Measurements from ENCODE around the gene TRMT44. TPM values are rescaled to one million over a fixed set of nuclear protein-coding genes. Genes with fewer than 3 reads are reported as not detected.
A peak's percentile ranks its signal among the peaks of the same experiment; 100 is the strongest.

The TRMT44 gene
- total and polyA plus RNA-seq, 5 donors: 7.6 to 12.9 (median 12.2) TPM

DNA sequence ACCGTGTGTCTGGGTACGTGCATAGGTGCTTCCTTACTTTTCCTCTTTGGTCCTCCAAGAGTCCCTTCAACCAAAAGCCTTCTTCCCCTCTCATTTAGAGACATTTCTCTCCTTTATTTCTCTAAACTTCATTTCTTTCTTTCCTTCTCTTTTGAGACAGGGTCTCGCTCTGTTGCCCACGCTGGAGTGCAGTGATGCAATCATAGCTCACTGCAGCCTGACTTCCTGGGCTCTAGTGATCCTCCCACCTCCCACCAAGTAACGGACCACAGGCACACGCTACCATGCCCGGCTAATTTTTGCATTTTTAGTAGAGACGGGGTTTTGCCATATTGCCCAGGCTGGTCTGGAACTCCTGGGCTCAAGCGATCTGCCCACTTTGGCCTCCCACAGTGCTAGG is 42.2 kb upstream of the TRMT44 start:
- no peaks in the 10 kb centered on the region for H3K27me3 ChIP-seq (ENCODE audit: control insufficient read depth, insufficient read depth)
- H3K4me3 ChIP-seq (ENCODE audit: low read length): no peak overlapping the region
- H3K4me1 ChIP-seq (ENCODE audit: control insufficient read depth, insufficient read depth, low read length): peaks cover 11% of the 10 kb centered on the region
- H3K27ac ChIP-seq (ENCODE audit: low read length): no peak overlapping the region
- H3K9me3 ChIP-seq (ENCODE audit: control insufficient read depth, low read length): no peaks in the 10 kb centered on the region
- WGBS: 90% methylated on average over 9 of the region's 9 CpGs
- no peak for ATAC-seq
- no peak for DNase-seq
- intact Hi-C loops (cut with DNase I): loop anchor here in 2 of 4 donors (5.0 to 10.0 kb wide), 3 partner anchors 54 to 156 kb away; no protein-coding TSS in a partner anchor

DNA sequence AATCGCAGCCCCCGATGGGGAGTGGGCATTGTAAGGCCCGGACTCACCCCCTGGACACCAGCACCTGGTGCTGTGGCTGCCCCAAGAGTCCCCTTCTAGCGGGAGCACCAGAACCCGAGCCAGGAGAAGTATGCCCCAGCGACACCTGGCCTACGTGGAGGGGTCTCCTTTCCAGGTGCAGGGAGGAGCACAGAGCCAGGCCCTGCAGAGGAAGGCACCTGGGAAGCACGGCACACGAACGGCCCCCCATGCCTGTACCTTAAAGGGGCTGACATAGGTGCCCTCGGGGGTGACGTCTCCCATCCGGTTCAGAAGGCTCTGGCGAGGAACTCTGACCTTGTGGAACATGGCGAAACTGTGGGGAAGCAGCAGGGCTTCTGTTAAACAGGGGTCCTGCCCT is 41.3 kb upstream of the TRMT44 start:
- Histone ChIP-seq H3K9me3 (ENCODE audit: control insufficient read depth, low read length) (no peaks in the 10 kb centered on the region), H3K4me3 (ENCODE audit: low read length) (no peak overlapping the region), H3K27ac (ENCODE audit: low read length) (no peak overlapping the region), H3K4me1 (ENCODE audit: control insufficient read depth, insufficient read depth, low read length) (peaks cover 10% of the 10 kb centered on the region), H3K27me3 (ENCODE audit: control insufficient read depth, insufficient read depth) (no peaks in the 10 kb centered on the region)
- 87% methylated on average over 15 of the region's 15 CpGs for WGBS
- DNase-seq (peak in 1 of 3 donors; percentile 29), ATAC-seq (no peak)
- intact Hi-C loops (cut with DNase I): loop anchor here in 2 of 4 donors (5.0 to 10.0 kb wide), 3 partner anchors 54 to 157 kb away; no protein-coding TSS in a partner anchor

DNA sequence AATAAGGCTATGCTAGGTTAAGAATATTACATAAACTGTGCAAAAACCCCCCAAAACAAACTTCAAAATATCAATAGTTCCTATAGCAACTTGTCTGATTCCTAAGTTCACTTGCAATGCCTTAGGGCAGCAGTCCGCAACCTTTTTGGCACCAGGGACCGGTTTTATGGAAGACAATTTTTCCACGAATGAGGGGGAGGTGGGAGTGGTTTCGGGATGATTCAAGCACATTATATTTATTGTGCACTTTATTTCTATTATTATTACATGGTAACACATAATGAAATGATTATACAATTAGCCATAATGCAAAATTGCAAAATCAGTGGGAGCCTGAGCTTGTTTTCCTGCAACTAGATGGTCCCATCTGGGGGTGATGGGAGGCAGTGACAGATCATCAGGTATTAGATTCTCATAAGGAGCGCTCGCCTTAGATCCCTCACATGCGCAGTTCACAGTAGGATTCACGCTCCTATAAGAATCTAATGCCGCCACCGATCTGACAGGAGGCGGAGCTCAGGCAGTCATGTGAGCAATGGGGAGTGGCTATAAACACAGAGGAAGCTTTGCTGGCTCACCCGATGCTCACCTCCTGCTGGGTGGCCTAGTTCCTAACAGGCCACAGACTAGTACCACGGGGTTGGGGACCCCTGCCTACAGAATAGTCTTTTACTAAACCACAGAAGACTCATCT is 39.8 kb upstream of the TRMT44 start:
- WGBS: 93% methylated on average over 13 of the region's 13 CpGs
- no peak for ATAC-seq
- intact Hi-C loops (cut with DNase I): loop anchor here in 3 of 4 donors (5.0 to 10.0 kb wide), 4 partner anchors 123 to 158 kb away; no protein-coding TSS in a partner anchor
- H3K27me3 ChIP-seq (ENCODE audit: control insufficient read depth, insufficient read depth): no peaks in the 10 kb centered on the region
- peaks cover 4% of the 10 kb centered on the region for H3K4me1 ChIP-seq (ENCODE audit: control insufficient read depth, insufficient read depth, low read length)
- peak in 1 of 3 donors; percentile 22 for DNase-seq
- H3K9me3 ChIP-seq (ENCODE audit: control insufficient read depth, low read length): no peaks in the 10 kb centered on the region
- no peak overlapping the region for H3K4me3 ChIP-seq (ENCODE audit: low read length)
- no peak overlapping the region for H3K27ac ChIP-seq (ENCODE audit: low read length)

GRCh38 chr4:8401665-8402064 is 38.9 kb upstream of the TRMT44 start:
- DNase-seq: peak in 1 of 3 donors; percentile 57
- ATAC-seq: no peak
- intact Hi-C loops (cut with DNase I): loop anchor here in 3 of 4 donors (2.0 to 10.0 kb wide), 5 partner anchors 124 to 159 kb away; no protein-coding TSS in a partner anchor
- Histone ChIP-seq H3K27me3 (ENCODE audit: control insufficient read depth, insufficient read depth) (no peaks in the 10 kb centered on the region), H3K27ac (ENCODE audit: low read length) (peak overlapping the region; percentile 34), H3K4me3 (ENCODE audit: low read length) (no peak overlapping the region), H3K9me3 (ENCODE audit: control insufficient read depth, low read length) (no peaks in the 10 kb centered on the region), H3K4me1 (ENCODE audit: control insufficient read depth, insufficient read depth, low read length) (peaks cover 4% of the 10 kb centered on the region)
- WGBS: 87% methylated on average over 10 of the region's 10 CpGs

- intact Hi-C loops (cut with DNase I): loop anchor here in 3 of 4 donors (2.0 to 10.0 kb wide), 5 partner anchors 125 to 160 kb away; no protein-coding TSS in a partner anchor
- peak; percentile 50 to 66 for ATAC-seq
- 47% methylated on average over 11 of the region's 11 CpGs for WGBS
- H3K27ac ChIP-seq (ENCODE audit: low read length): peak overlapping the region; percentile 34
- DNase-seq: peak in 2 of 3 donors; percentile 76
- peaks cover 4% of the 10 kb centered on the region for H3K4me1 ChIP-seq (ENCODE audit: control insufficient read depth, insufficient read depth, low read length)
- no peaks in the 10 kb centered on the region for H3K27me3 ChIP-seq (ENCODE audit: control insufficient read depth, insufficient read depth)
- H3K4me3 ChIP-seq (ENCODE audit: low read length): no peak overlapping the region
- H3K9me3 ChIP-seq (ENCODE audit: control insufficient read depth, low read length): no peaks in the 10 kb centered on the region
Measured at GRCh38 chr4:8402181-8402597, 38.4 kb upstream of the TRMT44 start.

DNA sequence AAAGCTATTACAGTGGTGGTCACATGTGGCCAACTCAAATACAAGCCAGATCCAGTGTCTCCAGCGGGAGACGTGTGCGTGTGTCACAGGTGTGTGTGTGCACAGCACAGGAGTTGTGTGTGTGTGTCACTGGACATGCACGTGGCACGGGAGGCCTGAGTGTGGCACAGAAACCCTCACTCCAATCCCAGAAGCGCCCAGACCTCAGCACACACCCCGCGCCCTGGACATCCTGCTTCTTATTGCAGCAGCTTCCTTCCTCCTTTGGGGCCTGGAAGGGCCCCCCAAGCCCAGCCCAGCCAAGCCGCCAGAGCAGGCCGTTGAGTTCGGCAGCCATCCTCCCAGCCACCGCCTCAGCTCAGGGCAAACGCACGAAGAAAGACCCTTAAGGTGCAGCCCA is 37.9 kb upstream of the TRMT44 start:
- intact Hi-C loops (cut with DNase I): loop anchor here (1.0 to 10.0 kb wide), 6 partner anchors 125 to 160 kb away; no protein-coding TSS in a partner anchor
- no peaks in the 10 kb centered on the region for H3K9me3 ChIP-seq (ENCODE audit: control insufficient read depth, low read length)
- peak overlapping the region; percentile 66 for H3K27ac ChIP-seq (ENCODE audit: low read length)
- no peaks in the 10 kb centered on the region for H3K27me3 ChIP-seq (ENCODE audit: control insufficient read depth, insufficient read depth)
- peak; percentile 51 to 74 for ATAC-seq
- H3K4me3 ChIP-seq (ENCODE audit: low read length): no peak overlapping the region
- 62% methylated on average over 14 of the region's 14 CpGs for WGBS
- H3K4me1 ChIP-seq (ENCODE audit: control insufficient read depth, insufficient read depth, low read length): peaks cover 4% of the 10 kb centered on the region
- peak; percentile 63 to 83 (median 82) for DNase-seq

- Histone ChIP-seq H3K4me3 (ENCODE audit: low read length) (no peak overlapping the region), H3K27me3 (ENCODE audit: control insufficient read depth, insufficient read depth) (no peaks in the 10 kb centered on the region), H3K9me3 (ENCODE audit: control insufficient read depth, low read length) (no peaks in the 10 kb centered on the region), H3K4me1 (ENCODE audit: control insufficient read depth, insufficient read depth, low read length) (peaks cover 4% of the 10 kb centered on the region), H3K27ac (ENCODE audit: low read length) (no peak overlapping the region)
- ATAC-seq (peak; percentile 79 to 86), DNase-seq (peak; percentile 91 to 96 (median 96))
- 46% methylated on average over 12 of the region's 12 CpGs for WGBS
- intact Hi-C loops (cut with DNase I): loop anchor here (1.0 to 10.0 kb wide), 6 partner anchors 126 to 161 kb away; no protein-coding TSS in a partner anchor
Measured at GRCh38 chr4:8403173-8403753, 37.3 kb upstream of the TRMT44 start.

- H3K27ac ChIP-seq (ENCODE audit: low read length): no peak overlapping the region
- H3K9me3 ChIP-seq (ENCODE audit: control insufficient read depth, low read length): no peaks in the 10 kb centered on the region
- 82% methylated on average over 13 of the region's 13 CpGs for WGBS
- no peak overlapping the region for H3K4me3 ChIP-seq (ENCODE audit: low read length)
- ATAC-seq (no peak), DNase-seq (peak in 1 of 3 donors; percentile 56)
- peaks cover 4% of the 10 kb centered on the region for H3K4me1 ChIP-seq (ENCODE audit: control insufficient read depth, insufficient read depth, low read length)
- intact Hi-C loops (cut with DNase I): loop anchor here (1.0 to 10.0 kb wide), 6 partner anchors 127 to 162 kb away; no protein-coding TSS in a partner anchor
- H3K27me3 ChIP-seq (ENCODE audit: control insufficient read depth, insufficient read depth): no peaks in the 10 kb centered on the region
Measured at GRCh38 chr4:8403976-8404375, 36.6 kb upstream of the TRMT44 start.

DNA sequence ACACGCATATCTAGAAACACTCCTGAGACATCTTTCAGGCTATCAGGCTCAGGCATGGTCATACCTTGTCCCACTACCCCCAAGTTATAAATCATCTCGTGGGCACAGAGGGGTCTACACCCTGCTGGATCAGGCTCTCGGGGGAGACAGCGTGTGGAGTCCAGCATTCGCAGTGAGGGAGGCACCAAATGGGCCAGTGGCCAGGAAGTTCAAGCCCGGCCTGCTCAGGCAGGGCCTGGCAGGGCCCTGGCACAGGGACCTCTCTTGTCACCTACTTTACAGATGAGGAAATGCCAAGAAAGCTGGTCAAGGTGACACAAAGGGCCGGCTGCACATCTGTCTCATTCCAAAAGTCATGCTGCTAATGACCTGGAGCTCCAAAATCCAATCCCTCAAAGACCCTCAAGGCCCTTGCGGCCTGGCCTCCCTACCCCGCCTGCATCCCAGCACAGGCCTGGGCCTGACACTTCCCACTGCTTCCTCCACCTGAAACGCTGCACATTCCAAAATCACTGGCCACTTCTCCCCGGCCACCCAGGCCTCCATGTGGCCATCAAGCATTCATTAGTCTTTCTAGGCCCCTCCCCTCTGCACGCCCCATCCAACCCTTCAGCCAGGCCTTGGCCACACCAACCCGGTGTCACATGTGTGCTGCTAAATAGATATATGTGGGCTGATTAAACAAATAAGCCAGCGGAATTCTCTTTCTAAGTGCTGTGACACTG is 35.6 kb upstream of the TRMT44 start:
- DNase-seq: peak in 2 of 3 donors; percentile 31 to 74
- 65% methylated on average over 14 of the region's 14 CpGs for WGBS
- intact Hi-C loops (cut with DNase I): loop anchor here in 3 of 4 donors (5.0 to 10.0 kb wide), 4 partner anchors 128 to 163 kb away; no protein-coding TSS in a partner anchor
- Histone ChIP-seq H3K27ac (ENCODE audit: low read length) (no peak overlapping the region), H3K4me1 (ENCODE audit: control insufficient read depth, insufficient read depth, low read length) (peaks cover 4% of the 10 kb centered on the region), H3K27me3 (ENCODE audit: control insufficient read depth, insufficient read depth) (no peaks in the 10 kb centered on the region), H3K9me3 (ENCODE audit: control insufficient read depth, low read length) (no peaks in the 10 kb centered on the region), H3K4me3 (ENCODE audit: low read length) (no peak overlapping the region)
- ATAC-seq: peak in 1 of 2 donors; percentile 29

- peak in 1 of 3 donors; percentile 55 for DNase-seq
- no peaks in the 10 kb centered on the region for H3K27me3 ChIP-seq (ENCODE audit: control insufficient read depth, insufficient read depth)
- H3K27ac ChIP-seq (ENCODE audit: low read length): peak overlapping the region; percentile 2
- H3K4me3 ChIP-seq (ENCODE audit: low read length): no peak overlapping the region
- intact Hi-C loops (cut with DNase I): loop anchor here in 1 of 4 donors (10.0 kb wide), 1 partner anchor 131 kb away; no protein-coding TSS in a partner anchor
- 71% methylated on average over 9 of the region's 9 CpGs for WGBS
- peaks cover 4% of the 10 kb centered on the region for H3K4me1 ChIP-seq (ENCODE audit: control insufficient read depth, insufficient read depth, low read length)
- H3K9me3 ChIP-seq (ENCODE audit: control insufficient read depth, low read length): no peaks in the 10 kb centered on the region
- ATAC-seq: no peak
Measured at GRCh38 chr4:8405516-8405875, 35.1 kb upstream of the TRMT44 start.
